Measurements from ENCODE around the gene DNAI2.

- TF ChIP-seq, protein P1, sequence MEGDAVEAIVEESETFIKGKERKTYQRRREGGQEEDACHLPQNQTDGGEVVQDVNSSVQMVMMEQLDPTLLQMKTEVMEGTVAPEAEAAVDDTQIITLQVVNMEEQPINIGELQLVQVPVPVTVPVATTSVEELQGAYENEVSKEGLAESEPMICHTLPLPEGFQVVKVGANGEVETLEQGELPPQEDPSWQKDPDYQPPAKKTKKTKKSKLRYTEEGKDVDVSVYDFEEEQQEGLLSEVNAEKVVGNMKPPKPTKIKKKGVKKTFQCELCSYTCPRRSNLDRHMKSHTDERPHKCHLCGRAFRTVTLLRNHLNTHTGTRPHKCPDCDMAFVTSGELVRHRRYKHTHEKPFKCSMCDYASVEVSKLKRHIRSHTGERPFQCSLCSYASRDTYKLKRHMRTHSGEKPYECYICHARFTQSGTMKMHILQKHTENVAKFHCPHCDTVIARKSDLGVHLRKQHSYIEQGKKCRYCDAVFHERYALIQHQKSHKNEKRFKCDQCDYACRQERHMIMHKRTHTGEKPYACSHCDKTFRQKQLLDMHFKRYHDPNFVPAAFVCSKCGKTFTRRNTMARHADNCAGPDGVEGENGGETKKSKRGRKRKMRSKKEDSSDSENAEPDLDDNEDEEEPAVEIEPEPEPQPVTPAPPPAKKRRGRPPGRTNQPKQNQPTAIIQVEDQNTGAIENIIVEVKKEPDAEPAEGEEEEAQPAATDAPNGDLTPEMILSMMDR (IDR thresholded peaks at IDR 0.05), result no peak
- TF ChIP-seq EP300 (IDR thresholded peaks at IDR 0.05), result no peak
- no peak for TF ChIP-seq POLR2A (IDR thresholded peaks at IDR 0.05)
- no peak for TF ChIP-seq POLR2AphosphoS5 (IDR thresholded peaks at IDR 0.05)
Observed at GRCh38 chr17:74349120-74349519, 75.1 kb downstream of the DNAI2 start.
